KOPT-K1 (cell line): Measurements from ENCODE around the gene PPIB.
A peak's percentile ranks its signal among the peaks of the same experiment; 100 is the strongest.

ENCODE experiments used
- H3K27ac ChIP-seq: fragments of 200-600 bp; sonication (generic); 2 replicates; pipeline ENCODE4 v1.5.1; 2016; ENCODE audit warnings: antibody characterized with exemption, mild to moderate bottlenecking, low read depth, low read length; ENCODE audit not compliant: poor library complexity, severe bottlenecking
- H3K36me3 ChIP-seq: fragments of 200-600 bp; sonication (generic); 2 replicates; pipeline ENCODE4 v1.5.1; 2017; ENCODE audit warnings: antibody characterized with exemption, mild to moderate bottlenecking, low read length, moderate library complexity; ENCODE audit not compliant: insufficient read depth
- H3K9me3 ChIP-seq: fragments of 200-600 bp; sonication (generic); 2 replicates; pipeline ENCODE4 v1.5.1; 2017; ENCODE audit warnings: antibody characterized with exemption, low read length, mild to moderate bottlenecking; ENCODE audit not compliant: insufficient read depth, poor library complexity, severe bottlenecking

The PPIB gene

DNA sequence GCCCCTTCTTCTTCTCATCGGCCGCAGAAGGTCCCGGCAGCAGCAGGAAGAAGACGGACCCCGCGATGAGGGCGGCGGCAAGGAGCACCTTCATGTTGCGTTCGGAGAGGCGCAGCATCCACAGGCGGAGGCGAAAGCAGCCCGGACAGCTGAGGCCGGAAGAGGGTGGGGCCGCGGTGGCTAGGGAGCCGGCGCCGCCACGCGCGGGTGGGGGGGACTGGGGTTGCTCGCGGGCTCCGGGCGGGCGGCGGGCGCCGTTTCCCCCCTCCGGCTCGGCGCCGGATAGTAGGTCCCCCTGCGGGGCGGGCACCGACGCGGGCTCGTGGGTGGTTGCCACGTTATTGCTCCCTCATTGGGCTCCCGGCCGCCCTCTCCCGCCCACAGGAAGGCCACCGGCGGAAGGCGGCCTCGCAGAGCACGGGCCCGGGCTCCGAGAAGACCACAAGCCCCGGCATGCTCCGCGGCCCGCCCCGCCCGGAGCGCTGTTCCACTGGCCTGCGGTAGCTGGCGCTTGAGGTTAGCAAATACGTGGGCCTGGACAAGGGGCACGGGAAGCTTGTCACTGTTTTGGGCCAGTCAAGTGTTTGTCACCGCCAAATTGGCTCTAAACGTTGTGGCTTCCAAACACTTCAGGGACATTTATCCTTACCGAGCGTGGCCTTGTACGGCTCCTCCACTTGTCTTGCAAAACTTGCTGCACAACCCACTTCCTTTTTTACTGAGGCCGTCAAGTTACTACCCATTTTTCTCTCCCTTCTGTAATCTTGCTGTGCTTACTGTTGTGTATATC lies at the start of gene PPIB:
TSS of gene PPIB (minus strand) at position 154 of the 790 bp plus-strand sequence. CDS start at position 118, 36 bp downstream.
- Histone ChIP-seq H3K36me3 (peaks cover 24% of the 10 kb centered on the region), H3K9me3 (no peaks in the 10 kb centered on the region), H3K27ac (peak within 1 kb of the TSS; percentile 80)

DNA sequence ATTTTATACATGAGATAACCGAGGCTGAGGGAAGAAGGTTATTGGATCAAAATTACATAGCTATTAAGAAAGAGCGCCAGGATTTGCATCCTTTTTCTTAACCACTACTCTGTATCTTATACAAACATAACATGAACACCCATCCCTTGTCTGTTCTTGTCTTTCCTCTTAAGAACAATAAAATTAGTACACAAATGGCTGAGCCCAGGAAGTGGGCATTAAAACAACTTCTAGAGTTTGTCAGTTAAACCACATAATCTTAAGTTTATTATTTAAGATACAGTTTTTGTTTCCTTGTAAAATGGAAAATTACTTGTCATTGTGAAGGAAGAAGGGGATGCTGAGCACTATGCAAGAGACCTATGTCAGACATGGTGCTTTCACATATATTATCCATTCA lies 48.9 kb upstream of the PPIB start:
- Histone ChIP-seq H3K36me3 (peaks cover 11% of the 10 kb centered on the region), H3K27ac (peak overlapping the region; percentile 64)

DNA sequence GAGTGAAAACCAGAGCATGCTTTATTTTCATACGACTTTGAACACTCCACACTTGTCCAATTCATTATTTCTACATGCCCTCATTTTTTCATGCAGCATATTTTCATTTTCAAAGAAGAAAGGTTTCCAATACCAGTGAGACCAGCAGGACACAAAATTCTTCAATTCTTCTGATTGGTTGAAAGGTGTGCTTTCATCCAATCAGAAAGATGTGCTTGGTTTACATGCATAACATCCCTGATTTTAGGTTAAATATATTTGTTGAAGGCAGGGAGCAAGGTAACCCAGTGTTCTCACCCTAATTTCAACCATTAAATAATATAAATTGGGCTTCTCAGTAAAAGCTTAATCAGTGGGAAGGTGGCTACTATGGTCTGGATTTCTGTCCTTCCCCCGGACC lies 47.5 kb upstream of the PPIB start:
- peaks cover 11% of the 10 kb centered on the region for H3K36me3 ChIP-seq
- no peaks in the 10 kb centered on the region for H3K9me3 ChIP-seq
- peak overlapping the region; percentile 64 for H3K27ac ChIP-seq

More for the DNA sequence above, 48.9 kb upstream of the PPIB start:
- H3K9me3 ChIP-seq: no peaks in the 10 kb centered on the region

DNA sequence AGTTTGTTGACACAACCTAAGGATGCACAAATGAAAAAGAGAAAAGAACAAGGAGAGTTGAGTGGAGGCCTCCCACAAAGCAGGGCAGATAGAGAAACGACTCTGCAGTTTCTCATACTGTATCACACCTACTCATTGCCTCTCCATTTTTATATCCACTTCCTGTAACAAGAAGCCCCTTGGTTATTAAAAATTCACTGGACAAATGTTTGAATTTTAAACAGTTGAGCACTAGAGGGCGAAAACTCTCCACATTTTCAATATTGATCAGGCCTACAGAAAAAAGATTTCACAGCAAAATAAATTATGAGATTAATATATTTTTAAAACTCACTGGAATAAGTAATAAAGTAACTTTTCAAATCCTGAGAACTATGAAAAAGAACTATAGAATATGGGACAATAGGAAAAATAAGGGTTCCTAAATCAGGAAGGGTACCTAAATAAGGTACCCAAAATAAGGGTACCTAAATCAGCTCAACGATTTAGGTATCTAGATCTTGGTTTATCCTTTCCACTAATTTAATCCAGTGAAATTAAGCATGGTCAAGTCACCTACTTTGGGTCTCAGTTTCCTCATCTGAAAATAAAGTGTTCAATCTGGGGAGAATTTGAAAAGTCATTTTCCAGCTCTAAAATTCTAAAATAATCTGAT lies 47.0 kb upstream of the PPIB start:
- H3K9me3 ChIP-seq: no peaks in the 10 kb centered on the region
- H3K36me3 ChIP-seq: peaks cover 11% of the 10 kb centered on the region
- H3K27ac ChIP-seq: peak overlapping the region; percentile 64

DNA sequence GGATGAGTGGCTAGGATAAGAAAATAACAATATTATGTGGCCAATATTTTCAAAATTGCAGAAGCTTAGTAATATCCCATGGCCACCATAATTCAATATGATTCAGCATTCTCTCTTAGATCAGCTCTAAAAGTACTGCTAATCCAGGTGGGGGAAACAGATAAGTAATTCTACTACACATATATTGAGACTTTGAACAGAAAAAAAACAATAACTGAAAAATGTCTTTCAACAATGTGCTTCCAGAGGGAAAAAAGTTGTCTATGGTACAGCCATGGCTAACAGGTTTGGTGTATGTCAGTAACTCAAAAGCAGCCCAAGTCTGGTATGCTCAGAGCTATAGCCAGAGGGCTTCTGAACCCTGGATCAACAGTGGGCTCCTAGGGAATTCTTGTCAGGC lies 42.4 kb upstream of the PPIB start:
- H3K36me3 ChIP-seq: peaks cover 32% of the 10 kb centered on the region
- no peaks in the 10 kb centered on the region for H3K9me3 ChIP-seq
- no peak overlapping the region for H3K27ac ChIP-seq

DNA sequence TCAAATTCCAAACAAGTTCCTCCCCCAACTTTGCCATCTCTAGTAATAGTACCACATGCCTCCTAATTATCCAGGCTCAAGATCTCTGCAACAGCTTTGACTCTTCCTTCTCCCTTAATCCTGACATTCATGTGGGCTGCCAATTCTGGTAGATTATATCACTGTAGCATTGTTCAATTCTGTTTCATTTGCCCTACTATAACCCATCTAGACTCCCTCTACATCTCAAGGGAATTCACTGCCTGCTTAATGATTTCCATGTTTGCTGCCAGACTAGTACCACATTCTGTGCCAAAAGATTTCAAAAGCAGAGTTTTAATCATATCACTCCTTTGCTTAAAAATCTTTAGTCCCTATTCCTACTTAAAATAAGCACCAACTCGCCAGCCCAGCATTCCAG lies 34.6 kb upstream of the PPIB start:
- peaks cover 34% of the 10 kb centered on the region for H3K36me3 ChIP-seq
- H3K27ac ChIP-seq: no peak overlapping the region
- H3K9me3 ChIP-seq: no peaks in the 10 kb centered on the region

DNA sequence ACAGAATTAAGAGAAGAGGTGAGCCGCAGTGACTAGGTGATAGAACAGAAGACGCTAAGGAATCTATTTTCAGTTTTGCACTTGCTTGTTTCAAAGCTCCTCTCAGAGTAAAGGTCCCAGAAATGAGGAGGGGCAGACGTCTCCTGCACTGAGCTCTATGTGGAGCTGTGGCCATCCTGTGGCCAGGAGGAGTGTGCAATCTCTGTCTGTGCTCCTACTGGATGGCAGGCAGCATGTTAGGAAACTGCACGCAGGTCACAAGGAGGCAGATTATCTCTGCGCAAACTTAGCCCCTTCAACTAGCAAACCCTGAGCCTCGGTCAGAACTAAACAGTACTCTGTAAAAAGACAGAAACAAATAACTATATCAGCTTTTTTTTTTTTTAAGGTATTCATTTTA lies 31.1 kb upstream of the PPIB start:
- Histone ChIP-seq H3K9me3 (no peaks in the 10 kb centered on the region), H3K36me3 (peaks cover 26% of the 10 kb centered on the region; the same call in 1 of the 2 replicates)

DNA sequence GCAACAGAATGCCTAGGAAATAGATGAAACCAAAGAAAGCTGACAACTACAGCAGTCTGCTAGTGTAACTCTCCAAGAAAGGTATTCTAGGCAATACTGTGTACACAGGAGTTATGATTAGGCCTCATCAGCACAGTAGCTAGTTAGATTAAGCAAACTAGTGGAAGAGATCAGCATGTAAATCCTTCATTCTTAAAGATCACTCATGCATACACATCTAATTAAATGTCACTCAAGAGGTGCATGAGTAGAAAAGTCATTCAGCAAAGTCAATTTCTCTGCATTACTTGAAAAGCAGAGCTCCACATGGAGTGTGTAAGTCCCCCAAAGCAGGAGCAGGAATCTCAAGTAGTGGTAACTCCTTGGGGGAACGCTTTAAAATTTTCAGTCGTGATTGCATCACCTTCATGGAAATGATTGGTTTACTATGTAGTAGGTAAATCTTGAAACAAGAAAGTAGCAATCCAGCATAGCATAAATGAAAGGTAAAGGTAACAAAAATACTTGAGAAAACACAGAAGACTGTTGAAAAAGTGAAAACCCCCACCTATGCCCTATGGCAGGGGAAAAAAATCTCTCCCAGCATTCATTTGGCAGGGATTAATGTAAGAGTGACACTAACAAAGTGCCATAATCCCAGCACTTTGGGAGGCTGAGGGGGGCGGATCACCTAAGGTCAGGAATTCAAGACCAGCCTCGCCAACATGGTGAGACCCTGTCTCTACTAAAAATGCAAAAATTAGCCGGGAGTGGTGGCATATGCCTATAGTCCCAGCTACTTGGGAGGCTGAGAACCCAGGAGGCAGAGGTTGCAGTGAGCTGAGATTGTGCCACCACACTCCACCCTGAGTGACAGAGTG lies 29.4 kb upstream of the PPIB start:
- H3K9me3 ChIP-seq: no peaks in the 10 kb centered on the region
- no peak overlapping the region for H3K27ac ChIP-seq
- H3K36me3 ChIP-seq: peaks cover 39% of the 10 kb centered on the region

More for the DNA sequence above, 31.1 kb upstream of the PPIB start:
- no peak overlapping the region for H3K27ac ChIP-seq

DNA sequence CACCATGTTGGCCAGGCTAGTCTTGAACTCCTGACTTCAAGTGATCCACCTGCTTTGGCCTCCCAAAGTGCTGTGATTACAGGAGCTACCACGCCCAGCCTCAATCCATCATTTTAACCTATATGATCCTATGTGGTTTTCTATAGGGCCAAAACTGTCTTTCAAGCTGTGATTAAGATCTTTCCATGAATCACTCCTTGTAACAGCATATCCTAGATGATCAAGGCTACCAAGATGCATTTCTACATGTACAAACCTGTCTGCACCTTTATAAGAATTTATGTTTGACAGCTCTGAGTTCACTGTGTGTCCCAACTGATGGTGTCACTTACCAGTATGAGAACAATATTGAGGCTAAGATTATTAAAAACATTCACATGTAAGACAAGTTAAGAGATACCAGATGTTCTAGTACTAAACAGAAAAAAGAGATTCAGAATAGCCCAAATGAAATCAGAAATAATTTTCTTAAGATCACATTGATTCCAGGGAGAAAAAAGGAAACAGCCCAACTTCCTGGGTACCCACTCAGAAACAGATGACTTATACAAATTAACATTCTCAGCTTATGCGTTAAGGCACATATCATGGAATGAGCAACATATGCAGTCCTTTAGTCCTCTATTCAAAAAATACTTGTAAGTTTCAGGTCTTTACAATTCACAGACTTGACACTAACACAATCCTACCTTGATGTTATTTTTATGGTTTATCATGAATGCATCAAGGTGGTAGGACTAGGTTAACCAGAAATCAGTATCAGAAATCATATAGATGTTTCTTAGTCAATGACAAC lies 24.8 kb upstream of the PPIB start:
- Histone ChIP-seq H3K36me3 (peaks cover 33% of the 10 kb centered on the region), H3K9me3 (no peaks in the 10 kb centered on the region), H3K27ac (no peak overlapping the region)

DNA sequence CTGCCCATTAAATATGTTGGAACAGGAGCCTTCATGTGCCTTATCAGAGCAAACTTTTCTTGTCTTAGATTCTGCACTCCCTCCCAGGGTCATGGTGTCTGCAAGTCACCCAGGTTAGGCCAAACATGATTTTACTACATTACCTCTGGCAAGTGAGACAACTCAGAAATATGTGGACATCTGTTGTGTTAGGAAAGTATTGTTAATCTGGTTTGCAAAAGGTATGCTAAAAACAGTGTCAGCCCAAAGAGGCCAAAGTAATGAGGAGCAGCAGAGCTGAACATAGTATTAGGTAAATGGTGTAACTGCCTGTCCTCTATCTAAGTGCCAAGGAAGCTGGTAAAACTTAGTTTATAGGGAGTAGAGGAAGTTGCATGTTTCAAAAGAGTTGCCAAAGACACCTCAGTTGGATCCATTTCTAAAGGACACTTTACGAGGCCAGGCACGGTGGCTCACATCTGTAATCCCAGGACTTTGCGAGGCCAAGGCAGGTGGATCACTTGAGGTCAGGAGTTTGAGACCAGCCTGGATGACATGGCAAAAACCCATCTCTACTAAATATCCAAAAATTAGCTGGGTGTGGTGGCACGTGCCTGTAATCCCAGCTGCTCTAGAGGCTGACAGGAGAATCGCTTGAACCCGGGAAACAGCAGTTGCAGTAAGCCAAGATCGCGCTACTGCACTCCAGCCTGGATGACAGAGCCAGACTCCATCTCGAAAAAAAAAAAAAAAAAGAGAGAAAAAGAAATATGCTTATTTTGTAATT lies 22.5 kb upstream of the PPIB start:
- H3K27ac ChIP-seq: no peak overlapping the region
- no peaks in the 10 kb centered on the region for H3K9me3 ChIP-seq
- H3K36me3 ChIP-seq: peaks cover 34% of the 10 kb centered on the region

DNA sequence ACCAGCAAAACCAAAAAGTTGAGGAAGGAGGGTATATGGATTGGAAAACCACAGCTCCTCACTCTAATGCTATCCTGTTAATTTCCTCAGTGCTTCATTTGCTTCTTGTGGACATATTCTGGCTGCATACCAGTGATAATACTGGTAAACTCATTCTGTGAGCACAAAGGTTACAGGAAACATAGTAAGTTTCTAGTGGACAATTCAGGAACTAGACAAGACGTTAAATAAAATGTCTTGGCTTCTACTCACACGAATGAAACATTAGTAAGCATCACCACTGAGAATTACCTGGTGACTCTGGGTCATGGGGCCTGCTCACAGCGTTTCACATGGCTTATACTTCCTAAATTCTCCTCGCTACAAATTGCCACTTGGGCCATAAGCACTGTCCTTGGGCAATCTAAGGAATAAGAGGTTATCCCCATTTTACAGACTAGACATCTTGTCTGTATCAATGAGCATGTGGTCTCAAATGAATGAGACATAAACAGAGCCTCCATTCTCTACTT lies 20.1 kb upstream of the PPIB start:
- no peak overlapping the region for H3K27ac ChIP-seq
- peaks cover 41% of the 10 kb centered on the region for H3K36me3 ChIP-seq

DNA sequence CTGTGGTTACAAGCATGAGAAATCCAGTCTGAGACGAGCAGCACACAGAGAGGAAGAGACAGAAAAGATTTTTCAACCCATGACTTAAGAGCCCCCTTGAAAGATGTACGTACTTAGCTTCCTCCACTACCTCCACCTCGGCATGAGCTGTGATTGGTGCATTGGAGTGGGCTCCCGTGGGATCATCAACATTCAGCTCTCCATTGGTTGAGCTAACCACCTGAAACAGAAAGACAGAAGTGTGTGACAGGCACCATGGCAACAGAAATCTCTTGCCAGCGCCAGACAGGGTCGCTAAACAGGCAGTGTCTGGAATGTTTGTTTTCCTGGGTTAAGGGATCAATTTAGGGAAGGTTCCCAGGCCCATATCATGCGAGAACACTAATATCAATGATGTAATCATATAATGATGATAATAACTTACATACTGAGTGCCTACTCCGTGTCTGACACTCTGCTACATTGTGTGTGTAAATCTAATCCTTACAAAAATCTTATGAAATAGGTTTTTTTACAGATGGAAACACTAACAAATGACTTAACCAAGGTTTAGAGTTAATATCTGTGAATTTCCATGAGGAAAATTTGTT lies 17.5 kb upstream of the PPIB start:
- H3K27ac ChIP-seq: no peak overlapping the region
- peaks cover 34% of the 10 kb centered on the region for H3K36me3 ChIP-seq
- H3K9me3 ChIP-seq: no peaks in the 10 kb centered on the region

More for the DNA sequence above, 20.1 kb upstream of the PPIB start:
- no peaks in the 10 kb centered on the region for H3K9me3 ChIP-seq

DNA sequence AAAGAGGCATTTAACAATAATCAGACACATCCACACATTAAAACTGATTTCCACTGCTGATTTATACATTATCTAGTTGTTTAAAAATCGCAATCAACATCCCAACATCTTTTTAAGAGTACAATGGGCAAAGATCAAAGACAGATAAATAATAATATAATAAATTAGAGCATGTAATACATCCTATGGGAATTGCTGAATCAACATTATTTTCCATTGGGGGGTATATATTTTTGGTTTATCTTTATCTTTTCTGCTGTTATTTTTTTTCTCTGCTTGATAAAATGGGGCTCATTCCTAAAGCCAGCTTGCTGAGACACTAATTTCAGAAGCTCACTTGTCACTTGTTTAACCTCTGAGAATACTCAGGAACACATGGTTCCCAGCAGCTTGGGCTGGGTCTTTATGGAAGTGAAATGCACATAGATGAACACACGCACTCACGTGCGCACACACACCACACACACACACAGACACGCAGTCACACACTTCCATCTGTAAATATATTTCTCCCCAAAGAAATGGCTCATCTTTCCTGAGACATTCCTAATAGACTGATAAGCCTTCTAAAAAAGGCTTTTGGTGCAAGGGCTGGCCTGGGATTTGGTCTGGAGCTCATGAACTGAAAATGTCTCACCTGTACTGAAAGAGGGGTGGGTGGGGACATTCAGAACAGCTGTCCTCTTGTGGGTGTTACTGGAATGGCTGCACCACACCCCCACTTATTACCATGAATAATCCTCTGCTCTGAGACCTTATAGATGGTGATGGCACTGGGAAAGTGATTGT lies 3.5 kb upstream of the PPIB start:
- H3K9me3 ChIP-seq: no peaks in the 10 kb centered on the region
- peaks cover 12% of the 10 kb centered on the region; the same call in 1 of the 2 replicates for H3K36me3 ChIP-seq
- H3K27ac ChIP-seq: no peak overlapping the region
